Breast epithelium (tissue), 3 donors: ENCODE data around the gene LRGUK.

Source experiments
- POLR2A ChIP-seq: fragments of 450-650 bp; IDR thresholded peaks from one replicate; pipeline ENCODE4 v1.6.1; 2016; ENCODE audit warnings: antibody characterized with exemption, mild to moderate bottlenecking, moderate library complexity
- POLR2AphosphoS5 ChIP-seq, 3 donors: sonication (generic); formaldehyde crosslinking; IDR thresholded peaks; one replicate each; pipeline ENCODE4 v1.6.1; 2017; ENCODE audit warnings: antibody characterized with exemption in 3 of 3
- TF ChIP-seq, protein P1 (sequence below), 3 donors: fragments of 450-650 bp; IDR thresholded peaks; one replicate each; pipeline ENCODE4 v1.5.1; 2016 to 2017; ENCODE audit warnings: antibody characterized with exemption in 3 of 3, mild to moderate bottlenecking in 3 of 3, moderate library complexity in 3 of 3

DNA sequence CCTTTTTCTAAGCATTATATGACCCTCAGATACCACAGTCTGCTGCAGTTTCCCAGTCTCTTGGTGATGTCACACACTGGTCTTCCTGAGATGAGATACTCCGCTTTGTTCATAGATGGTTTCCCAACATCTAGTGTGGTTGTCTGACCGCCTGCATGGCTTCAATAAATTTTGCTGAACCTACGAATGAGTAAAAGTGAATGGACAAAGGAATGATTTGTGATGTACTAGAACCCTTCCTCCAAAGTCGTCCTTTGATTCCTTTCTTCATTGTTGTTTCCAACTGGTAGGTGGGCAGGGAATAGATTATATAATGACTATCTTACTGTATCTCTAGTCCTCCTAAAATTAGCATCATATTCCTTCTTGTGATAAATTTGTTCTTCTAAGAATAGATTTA, 107.1 kb downstream of the LRGUK start:
- TF ChIP-seq, protein P1, sequence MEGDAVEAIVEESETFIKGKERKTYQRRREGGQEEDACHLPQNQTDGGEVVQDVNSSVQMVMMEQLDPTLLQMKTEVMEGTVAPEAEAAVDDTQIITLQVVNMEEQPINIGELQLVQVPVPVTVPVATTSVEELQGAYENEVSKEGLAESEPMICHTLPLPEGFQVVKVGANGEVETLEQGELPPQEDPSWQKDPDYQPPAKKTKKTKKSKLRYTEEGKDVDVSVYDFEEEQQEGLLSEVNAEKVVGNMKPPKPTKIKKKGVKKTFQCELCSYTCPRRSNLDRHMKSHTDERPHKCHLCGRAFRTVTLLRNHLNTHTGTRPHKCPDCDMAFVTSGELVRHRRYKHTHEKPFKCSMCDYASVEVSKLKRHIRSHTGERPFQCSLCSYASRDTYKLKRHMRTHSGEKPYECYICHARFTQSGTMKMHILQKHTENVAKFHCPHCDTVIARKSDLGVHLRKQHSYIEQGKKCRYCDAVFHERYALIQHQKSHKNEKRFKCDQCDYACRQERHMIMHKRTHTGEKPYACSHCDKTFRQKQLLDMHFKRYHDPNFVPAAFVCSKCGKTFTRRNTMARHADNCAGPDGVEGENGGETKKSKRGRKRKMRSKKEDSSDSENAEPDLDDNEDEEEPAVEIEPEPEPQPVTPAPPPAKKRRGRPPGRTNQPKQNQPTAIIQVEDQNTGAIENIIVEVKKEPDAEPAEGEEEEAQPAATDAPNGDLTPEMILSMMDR (IDR thresholded peaks at IDR 0.05) = no peak
- no peak for TF ChIP-seq POLR2A
- no peak for TF ChIP-seq POLR2AphosphoS5 (IDR thresholded peaks at IDR 0.05)
